Left lobe of liver (tissue), 2 donors: ENCODE results near the gene PPP6R3. TPM values are rescaled to one million over a fixed set of nuclear protein-coding genes. Genes with fewer than 3 reads are reported as not detected.
"Not testable (repeated sequence)": the region's sequence is repeated elsewhere in the genome, so short reads cannot be mapped to it uniquely, and the experiment has no call there.

Experiments
- ATAC-seq: fragments of 200-7000 bp; cut with Tn5 transposase; one replicate; pipeline ENCODE4 v1.9.1; 2020; ENCODE audit warnings: mild to moderate bottlenecking, moderate library complexity
- DNase-seq: peaks from one replicate; pipeline ENCODE4 v3.0.0-alpha.2; 2020; ENCODE audit warnings: low spot score
- total RNA-seq: library from RNA; stranded (reverse); gene quantifications from one replicate; pipeline ENCODE4 v1.2.1, GENCODE V29; 2021
- donor health status: DM: no; HTN: no; CAD: no; lungs with moderate emphysema.
- donor health status: DM: no; HTN: yes; CAD: no.

The PPP6R3 gene
- total RNA-seq, 1 donor from 2014 or later = 35.1 TPM

GRCh38 chr11:68594123-68594522, 133.6 kb downstream of the PPP6R3 start:
- ATAC-seq = no peak
- no peak for DNase-seq

- DNase-seq (no peak), ATAC-seq (peak; percentile 23)
Observed at GRCh38 chr11:68596231-68596630, 135.7 kb downstream of the PPP6R3 start.

GRCh38 chr11:68598816-68599653, 138.5 kb downstream of the PPP6R3 start:
- no peak for DNase-seq
- ATAC-seq = no peak

- DNase-seq = no peak
- no peak for ATAC-seq
Observed at GRCh38 chr11:68601147-68601546, 140.6 kb downstream of the PPP6R3 start.

- DNase-seq (no peak), ATAC-seq (peak; percentile 16)
Observed at GRCh38 chr11:68609761-68610160, 149.2 kb downstream of the PPP6R3 start.

- DNase-seq = no peak
- ATAC-seq = peak; percentile 43
Observed at GRCh38 chr11:68610452-68611116, 150.0 kb downstream of the PPP6R3 start.

GRCh38 chr11:68615657-68616056, 155.1 kb downstream of the PPP6R3 start:
- peak; percentile 15 for ATAC-seq
- DNase-seq = no peak

- ATAC-seq = peak; percentile 41
- DNase-seq = no peak
Observed at GRCh38 chr11:68617925-68618809, 157.6 kb downstream of the PPP6R3 start.

- DNase-seq (no peak), ATAC-seq (no peak)
Observed at GRCh38 chr11:68621826-68622225, 161.3 kb downstream of the PPP6R3 start.

GRCh38 chr11:68623706-68624105, 163.2 kb downstream of the PPP6R3 start:
- DNase-seq, ATAC-seq: not testable (repeated sequence)

- not testable (repeated sequence) for DNase-seq, ATAC-seq
Observed at GRCh38 chr11:68625069-68625468, 164.5 kb downstream of the PPP6R3 start.

- ATAC-seq, DNase-seq: not testable (repeated sequence)
Observed at GRCh38 chr11:68626236-68626635, 165.7 kb downstream of the PPP6R3 start.

GRCh38 chr11:68628837-68629236, 168.3 kb downstream of the PPP6R3 start:
- not testable (repeated sequence) for DNase-seq, ATAC-seq

GRCh38 chr11:68632375-68632774, 171.8 kb downstream of the PPP6R3 start:
- not testable (repeated sequence) for DNase-seq, ATAC-seq

- DNase-seq (no peak), ATAC-seq (peak; percentile 51)
Observed at GRCh38 chr11:68632802-68633201, 172.2 kb downstream of the PPP6R3 start.

GRCh38 chr11:68634606-68635005, 174.1 kb downstream of the PPP6R3 start:
- not testable (repeated sequence) for DNase-seq, ATAC-seq

- not testable (repeated sequence) for ATAC-seq, DNase-seq
Observed at GRCh38 chr11:68635172-68635571, 174.6 kb downstream of the PPP6R3 start.

GRCh38 chr11:68635883-68636282, 175.3 kb downstream of the PPP6R3 start:
- ATAC-seq, DNase-seq: not testable (repeated sequence)

GRCh38 chr11:68639322-68639721, 178.8 kb downstream of the PPP6R3 start:
- ATAC-seq, DNase-seq: not testable (repeated sequence)

- no peak for DNase-seq
- no peak for ATAC-seq
Observed at GRCh38 chr11:68641880-68642279, 181.3 kb downstream of the PPP6R3 start.

GRCh38 chr11:68643585-68643984, 183.0 kb downstream of the PPP6R3 start:
- ATAC-seq (no peak), DNase-seq (no peak)
